NK-92 (cell line): Measurements from ENCODE around the gene ERBB4.

ENCODE experiments used
- DNase-seq: peaks from one replicate; lab custom pipeline; 2025; ENCODE audit not compliant: unreplicated experiment; lab: John Stamatoyannopoulos, UW

ERBB4 gene

DNA sequence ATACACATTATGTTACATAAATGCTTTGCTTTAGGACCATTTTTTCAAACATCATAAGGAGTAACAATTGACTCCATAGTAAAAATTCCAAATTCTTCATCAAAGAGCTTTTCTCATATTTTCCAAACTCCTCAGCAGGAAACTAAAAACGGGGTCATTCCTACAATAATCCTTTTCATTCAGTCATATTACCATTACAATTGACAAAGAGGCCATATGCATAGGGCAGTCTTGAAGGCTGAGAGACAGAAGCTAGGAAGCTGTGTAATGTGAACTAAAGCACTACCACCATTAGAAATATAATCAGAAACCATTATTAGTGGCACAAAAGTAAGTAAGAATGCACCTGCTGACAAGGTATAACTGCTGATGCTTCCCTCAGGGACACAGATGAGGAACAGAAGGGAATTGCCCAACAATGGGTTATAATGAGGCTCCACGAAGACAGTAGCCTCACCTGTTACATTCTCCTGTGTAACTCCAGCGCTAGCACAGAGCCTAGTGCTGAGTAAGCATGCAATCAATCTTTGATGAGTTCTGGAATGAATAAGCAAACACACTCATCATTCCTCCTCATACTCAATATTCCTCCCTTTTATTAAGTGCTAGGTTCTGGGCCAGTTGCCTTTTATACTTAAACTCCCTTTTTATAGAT lies 1039.9 kb downstream of the ERBB4 start:
- no peak for DNase-seq

DNA sequence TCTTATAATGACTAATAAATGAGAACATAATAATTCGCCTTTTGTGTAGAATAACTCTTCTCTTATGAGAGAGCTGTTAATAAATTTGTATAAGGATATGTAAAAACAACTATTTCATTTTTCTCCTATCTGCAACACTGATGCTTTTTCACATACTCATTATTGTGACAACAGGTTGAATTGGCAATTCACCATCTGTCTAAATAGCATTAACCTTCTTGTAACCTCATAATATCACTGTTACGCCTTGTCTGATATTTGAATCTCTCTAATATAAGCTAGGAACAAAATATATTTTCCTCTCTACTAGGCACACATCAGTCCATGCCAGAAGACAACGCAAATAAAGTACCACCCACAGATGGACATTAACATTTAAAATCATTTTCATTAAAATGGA lies 1043.3 kb downstream of the ERBB4 start:
- no peak for DNase-seq

DNA sequence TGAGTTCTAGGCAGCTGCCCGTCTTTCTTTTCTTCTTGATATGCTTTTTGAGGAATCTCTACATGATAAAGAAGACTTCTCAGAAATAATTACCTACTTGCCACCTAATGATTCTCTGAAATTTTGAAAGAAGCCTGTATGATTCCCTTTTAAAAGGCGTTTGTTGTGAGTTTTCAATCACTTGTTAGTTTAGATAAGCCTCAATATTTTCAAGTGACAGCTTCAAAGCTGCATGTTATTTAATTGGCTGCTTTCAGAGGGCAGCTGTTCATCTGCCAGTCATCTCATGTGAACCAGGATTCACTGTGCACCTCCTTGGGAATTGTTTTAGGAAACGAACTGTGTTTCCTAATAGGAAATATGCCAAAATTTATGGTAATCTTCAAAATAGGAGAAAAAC lies 1044.1 kb downstream of the ERBB4 start:
- no peak for DNase-seq

DNA sequence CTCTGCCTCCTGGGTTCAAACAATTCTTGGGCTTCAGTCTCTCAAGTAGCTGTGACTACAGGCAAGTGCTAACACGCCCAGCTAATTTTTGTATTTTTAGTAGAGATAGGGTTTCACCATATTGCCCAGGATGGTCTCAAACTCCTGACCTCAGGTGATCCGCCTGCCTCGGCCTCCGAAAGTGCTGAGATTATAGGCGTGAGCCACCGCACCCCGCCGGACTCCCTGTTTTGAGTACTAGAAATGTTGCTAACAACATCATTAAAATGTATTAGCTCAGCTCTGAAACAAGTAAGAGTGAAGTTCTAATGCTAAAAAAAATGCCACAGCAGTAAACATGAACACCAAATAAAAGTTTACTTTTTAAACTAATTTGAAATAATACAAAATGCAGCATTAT lies 1044.5 kb downstream of the ERBB4 start:
- DNase-seq: no peak

DNA sequence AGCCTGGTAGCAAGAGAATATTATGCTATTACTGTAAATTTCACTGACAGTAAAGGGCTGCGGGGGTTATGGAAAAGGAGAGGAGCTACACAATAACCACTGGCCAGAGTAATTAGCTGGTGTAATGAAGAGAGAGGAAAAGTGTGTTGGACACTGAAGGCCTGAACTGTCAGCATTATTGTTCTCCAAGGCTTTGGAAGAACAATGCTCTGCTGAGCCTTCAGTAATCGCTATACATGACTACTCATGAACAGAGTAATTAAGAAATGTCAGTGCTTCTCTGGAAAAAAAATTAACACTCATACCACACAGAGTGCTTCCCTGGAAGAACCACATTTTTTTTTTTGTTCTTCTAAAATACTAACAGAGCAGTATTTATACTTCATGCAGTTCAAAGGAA lies 1050.9 kb downstream of the ERBB4 start:
- DNase-seq: no peak

DNA sequence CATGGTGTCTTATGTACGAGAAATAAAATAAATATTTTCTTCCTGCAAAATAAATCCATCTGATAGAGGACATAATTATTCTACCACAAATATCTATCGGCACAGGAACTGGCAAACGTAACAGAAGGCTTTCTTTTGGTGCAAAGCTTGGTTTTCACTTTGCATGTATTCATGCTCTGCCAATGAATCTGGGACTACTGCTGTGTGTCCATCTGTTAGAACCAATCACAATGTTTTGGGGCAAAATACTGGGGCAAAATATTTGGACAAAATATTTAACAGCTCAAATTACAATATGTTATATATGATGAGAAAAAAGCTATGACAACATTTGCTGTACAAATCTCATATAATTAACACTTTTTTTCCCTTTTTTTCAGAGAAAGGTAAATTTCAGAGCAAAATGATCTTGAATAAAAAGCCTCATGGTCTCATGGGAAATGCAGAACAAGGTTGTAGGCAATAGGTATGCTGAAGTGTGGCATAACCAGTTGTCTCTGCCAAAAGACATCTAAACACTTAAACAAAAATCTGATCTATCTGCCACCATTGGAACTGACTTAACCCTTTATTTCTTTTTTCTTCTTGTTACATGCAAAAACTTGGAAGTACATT lies 1059.0 kb downstream of the ERBB4 start:
- DNase-seq: no peak

DNA sequence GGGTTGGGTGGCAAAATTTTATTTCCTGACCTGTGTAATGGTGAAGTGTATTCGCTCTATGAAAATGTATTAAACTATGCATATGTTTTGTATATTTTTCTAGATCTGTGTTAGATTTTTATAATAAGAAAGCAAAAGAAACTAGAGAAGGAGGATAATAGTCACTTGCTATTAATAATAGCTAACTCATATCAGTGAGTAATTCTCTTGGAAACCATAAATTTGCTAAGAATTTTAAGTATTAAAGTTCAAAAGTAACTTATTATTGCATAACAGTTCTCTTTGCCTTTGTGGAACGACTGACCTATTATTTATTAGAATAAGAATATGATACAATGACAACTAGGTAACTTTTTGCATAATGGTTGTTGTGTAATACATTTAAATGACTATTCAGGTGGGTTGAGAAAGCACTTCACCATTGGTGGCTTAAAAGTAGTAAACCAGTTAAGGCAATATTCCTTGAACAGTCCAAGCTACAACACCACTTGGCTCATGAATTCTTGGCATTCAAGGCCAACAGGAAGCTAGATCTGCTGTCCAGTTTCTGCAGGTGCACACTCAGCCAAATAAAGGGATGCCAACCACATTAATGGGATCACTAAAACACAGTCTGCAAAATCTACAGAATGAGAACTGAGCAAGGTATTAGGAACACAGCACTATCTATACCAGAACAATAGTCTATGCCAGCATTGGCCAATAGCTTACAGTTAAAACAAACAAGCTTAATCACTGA lies 1060.9 kb downstream of the ERBB4 start:
- no peak for DNase-seq

DNA sequence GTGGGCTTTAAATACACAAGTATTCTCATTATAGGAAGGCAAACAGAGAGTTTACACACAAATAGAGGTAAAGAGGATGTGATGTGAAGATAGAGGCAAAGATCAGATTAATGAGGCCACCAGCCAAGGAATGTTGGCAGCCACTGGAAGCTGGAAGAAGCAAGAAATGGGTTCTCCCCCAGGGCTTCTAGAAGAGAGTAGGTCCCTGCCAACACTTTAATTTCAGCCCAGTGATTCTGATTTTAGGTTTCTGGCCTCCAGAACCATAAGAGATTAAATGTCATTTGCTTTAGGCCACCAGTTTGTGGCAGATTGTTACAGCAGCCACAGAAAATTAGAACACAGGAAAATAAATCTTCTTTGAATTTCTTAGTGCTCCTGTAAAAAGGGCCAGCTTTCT lies 1065.5 kb downstream of the ERBB4 start:
- no peak for DNase-seq

DNA sequence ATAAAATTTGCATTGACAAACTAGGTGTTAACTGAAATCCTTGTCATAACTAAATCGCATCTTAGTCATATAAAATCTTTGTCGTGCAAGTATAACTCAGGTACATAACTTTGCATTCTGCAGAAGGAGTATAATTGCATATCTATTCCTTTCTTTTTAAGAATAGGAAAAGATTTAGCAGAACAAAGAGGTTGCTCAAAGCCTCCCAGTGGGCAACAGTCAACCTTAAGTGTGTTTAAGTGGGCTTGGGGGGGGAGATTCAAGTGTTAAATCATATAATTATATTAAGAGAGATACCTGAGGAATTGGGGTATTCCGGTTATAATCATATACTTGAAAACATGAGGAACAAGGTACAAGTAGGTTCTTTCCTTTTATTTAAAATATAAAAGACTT lies 1068.9 kb downstream of the ERBB4 start:
- DNase-seq: no peak

DNA sequence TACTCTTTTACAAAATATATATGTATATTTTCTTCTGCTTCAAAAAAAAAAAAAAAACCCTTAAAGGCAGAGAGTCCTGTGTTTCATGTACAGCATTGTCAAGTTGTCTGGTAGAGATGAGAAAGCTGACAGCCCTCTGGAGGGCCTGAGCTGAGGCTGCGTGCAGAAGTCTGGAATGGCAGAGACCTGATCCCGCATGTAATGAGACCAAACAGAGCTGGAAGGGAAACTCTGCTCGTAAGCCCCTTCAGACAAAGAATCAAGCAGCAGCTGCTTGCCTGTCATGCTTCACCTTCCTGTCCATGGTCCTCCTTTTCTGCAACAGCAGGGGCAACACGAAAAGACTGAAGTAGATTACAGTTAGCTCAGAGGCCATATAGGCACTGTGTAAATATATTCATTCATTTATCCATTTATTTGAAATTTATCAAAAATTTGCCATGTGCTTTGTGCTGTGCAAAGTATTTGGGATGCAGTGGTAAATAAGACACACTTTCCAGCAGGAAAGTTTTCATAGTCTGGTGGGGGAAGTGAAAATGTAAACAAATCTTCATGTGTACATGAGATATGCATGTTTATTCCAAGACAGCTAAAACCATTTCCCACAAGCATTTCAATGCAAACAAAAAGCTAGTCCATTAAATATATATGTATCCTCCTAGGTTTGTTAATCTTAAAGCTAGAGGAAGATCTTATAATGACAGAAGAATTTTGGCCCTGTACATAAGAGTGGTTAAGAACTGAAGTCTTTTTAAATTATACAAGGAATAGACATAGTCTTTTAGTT lies 1069.5 kb downstream of the ERBB4 start:
- no peak for DNase-seq

DNA sequence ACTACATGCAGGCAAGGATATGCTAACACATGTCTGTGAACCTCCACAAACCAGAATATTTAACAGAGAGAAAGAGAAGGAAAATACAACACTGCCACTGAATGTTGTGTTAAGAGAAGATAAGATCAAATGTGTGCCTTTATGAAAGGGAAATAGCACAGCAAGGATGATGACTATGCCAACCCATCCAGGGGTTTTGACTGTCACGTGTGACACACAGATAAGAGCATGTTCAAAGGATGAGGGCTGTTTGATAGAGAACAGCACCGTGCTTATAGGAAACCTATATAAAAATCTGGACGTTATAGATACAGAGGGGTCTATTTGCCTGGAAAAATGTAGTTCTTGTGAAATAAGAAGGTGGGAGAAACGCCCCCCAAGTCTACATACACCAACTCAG lies 1070.4 kb downstream of the ERBB4 start:
- DNase-seq: no peak

DNA sequence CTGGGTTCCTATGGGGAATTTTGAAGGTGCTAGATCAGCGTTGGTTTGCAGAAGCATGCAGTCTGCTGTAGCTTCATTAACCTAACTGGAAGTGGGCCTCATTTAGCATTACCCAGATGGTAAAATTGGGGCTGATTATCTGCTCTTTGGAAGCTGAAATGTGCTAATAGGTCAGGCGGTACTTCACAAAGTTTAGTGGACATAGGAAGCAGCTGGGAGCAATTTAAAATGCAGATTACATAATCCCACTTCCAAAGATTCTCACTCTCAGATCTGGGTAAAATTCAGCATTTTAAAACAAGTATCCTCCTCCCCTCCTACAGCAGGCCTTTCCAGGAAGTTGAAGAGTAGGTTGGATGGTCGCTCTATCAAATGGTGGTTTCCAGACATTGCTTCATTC lies 1075.2 kb downstream of the ERBB4 start:
- no peak for DNase-seq

DNA sequence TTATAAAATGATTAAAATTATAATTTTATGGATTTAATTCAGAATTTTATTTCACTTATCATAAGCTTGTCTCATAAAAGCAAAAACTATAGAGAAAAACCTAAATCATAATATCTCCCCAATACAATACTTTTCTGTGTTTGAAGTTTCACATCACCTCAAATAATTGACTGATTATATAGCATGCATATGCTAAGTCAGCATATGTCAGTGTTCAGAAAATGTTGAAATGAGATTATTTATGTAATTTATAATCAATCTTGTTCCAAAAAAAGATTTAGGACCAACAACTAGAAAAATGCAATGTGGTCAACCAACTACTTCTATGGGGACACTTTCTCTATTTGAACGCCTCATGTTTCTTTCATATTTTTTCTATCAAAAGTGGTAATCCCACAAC lies 1079.6 kb downstream of the ERBB4 start:
- no peak for DNase-seq

DNA sequence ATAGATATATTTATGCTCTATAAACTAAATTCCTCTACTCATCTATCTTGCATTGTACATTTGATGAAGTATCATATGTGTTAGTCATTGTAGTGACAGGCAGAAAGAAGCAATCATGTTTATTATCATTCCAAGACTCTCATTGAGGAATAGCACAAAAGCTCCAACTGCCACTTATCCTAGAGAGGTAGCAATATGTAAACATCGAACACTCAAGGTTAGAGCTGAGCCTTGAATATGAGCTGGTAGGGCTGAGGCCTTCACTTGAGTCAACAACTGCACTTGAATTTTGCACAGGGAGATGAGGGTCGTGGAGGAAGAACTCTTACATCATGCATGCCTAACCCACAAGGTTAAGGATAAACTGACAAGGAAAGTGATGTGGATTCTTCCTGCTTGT lies 1081.3 kb downstream of the ERBB4 start:
- DNase-seq: no peak

DNA sequence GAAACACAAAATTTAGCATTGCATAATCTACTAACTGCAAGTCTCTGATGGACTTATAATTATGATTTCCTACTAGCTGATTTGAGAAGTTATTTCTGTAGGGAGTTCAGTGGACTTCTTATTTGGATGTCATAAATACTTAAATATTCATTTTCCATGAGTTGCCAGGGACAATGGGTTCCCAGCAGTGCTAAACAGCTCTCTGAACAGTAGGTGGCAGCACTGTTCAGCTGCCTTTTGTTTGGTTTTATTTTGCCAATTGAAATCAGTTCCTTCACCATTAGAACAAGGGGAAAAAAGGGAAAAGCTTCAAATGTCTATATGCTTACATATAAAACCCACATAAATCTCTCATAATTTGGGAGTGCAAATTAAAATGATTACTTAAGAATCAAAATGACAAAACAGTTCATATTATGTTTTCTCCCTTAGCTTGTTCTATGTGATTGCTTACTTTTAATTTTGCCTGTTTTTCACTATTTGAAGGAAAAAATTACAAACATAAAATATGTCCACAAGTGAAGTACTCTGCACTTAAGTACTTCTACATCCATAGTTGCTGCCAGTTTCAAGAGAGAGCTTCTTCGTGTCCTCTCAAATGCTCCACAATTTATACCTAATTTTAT lies 1083.3 kb downstream of the ERBB4 start:
- no peak for DNase-seq

DNA sequence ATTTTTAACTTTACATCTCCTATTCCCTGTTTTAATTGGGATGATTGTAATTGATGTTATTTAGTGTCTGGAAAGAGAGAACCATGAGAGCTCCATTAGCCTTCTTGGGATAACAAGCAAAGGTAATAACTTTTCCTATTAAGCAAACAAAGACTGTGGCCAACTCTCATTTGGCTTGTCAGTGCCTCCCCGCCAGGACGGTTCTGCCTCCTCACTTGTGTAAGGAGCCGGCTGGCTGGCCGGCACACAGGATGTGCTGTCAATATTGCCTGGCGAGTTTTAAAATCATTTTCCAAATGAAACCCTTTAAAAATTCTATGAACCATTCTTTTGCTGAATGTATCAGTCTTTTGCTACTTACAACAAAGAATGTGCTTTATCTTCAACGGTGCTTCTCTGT lies 1083.9 kb downstream of the ERBB4 start:
- no peak for DNase-seq

DNA sequence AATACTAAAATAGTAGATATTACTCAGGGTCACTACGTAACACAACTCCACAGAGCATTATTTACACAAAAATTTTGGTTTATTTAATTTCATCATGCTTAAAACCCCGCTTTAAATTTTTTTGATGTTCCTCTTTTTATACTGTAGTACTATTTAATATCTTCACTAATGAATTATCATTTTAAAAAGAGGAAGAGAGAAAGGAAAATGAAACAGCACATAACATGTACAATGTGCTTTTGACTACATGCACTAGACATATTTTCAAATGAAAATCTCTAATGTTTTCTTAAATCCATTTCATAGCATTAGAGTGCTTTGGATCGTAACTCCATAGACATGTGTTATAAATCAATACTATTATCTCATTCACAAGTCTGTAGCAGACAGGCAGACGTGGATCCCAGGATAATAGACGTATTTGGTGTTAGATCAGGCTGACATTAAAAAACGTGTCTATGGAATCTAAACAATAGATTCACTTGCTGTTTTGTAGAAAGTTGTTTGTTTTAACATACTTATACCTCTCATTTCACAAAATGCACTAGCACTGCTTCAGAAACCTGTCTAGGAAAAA lies 1085.2 kb downstream of the ERBB4 start:
- DNase-seq: no peak

DNA sequence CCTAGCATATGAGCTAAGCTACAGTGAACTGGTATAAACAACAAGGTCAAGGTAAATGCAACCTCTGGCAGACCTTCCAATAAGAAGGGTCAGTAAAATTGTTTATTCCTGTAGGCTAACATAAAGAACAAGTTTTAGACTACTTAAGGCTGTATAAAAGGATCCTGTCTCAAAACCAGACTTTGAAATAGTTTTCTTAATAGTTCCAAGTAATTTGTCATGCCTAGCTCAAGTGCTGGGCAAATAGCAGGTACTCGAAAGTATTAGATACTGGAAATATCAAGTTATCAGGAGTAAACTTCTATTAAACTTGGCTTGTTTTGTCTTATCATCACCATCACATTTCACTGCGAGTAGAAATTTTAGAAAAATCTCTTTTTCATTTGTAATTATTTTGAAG lies 1087.0 kb downstream of the ERBB4 start:
- no peak for DNase-seq

DNA sequence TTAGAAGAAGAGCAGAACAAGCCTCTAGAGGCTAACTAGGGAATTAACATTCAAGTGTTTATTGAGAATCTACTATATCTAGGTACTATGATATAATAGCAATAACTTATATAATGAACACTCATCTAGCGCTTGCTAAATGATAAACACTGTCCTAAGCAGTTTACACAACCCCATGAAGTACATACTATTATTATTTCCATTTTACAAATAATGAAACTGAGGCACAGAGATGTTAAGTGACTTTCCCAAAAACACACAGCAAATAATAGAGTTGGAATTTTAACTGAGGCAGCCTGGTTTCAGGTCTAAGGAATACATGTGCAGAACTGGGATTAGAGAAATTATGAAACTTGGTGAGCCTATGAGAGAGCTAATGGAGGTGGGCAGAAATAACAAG lies 1088.8 kb downstream of the ERBB4 start:
- no peak for DNase-seq

DNA sequence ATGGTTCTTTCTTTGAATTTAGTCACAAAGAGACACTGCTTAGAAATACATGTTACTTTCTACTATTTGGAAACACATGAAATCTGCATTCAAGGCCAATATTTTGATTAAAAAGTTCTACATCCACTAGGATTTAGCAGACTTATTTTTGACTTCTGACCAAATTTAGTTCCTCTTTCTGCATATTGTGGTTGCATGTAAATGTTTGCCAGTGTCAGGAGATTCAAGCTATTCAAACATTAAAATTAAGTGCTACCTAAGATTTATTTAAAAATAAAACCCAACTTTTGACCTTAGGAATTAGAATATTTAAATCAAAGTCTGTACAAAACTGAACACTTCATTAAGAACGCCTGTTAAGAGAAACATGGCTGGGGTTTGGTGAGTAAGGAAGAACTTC lies 1091.1 kb downstream of the ERBB4 start:
- no peak for DNase-seq

DNA sequence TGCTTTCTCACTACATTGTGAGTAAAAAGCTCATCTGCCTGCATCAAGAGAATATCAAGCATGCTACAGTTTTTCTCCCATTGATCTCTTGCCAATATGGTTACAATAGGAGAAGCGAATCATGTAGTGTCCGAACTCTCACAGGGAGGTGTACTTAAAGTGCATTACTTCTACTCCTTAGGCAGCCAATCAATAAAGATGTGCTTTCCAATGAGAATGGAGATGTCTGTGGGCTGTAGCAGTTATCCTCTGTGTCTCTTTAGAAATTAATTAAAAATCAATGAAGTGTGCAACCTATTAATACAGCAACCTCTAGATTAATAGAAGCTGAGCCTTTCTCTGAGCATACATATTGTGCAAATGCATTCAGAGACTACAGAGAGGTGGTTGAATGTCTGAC lies 1098.5 kb downstream of the ERBB4 start:
- no peak for DNase-seq
